Left cardiac atrium (tissue), 4 donors: ENCODE data around the gene ARMS2. TPM values are rescaled to one million over a fixed set of nuclear protein-coding genes. Genes with fewer than 3 reads are reported as not detected.

Experiments used
- ATAC-seq, 2 donors: fragments of 200-7000 bp; cut with Tn5 transposase; one replicate each; pipeline ENCODE4 v1.9.1; 2020; ENCODE audit warnings: mild to moderate bottlenecking in 2 of 2, moderate library complexity in 2 of 2
- DNase-seq: peaks from one replicate; pipeline ENCODE4 v3.0.0-alpha.2; 2020
- intact Hi-C, 2 donors: fragments of 100-400 bp; cut with DNase I; formaldehyde crosslinking; loops; one replicate each; pipeline versions ENCODE4 v1.14.1 to v1.15.1; 2022 to 2023
- total RNA-seq, 2 donors: library from RNA; stranded (reverse); fragmentation: NEBNext Ultra II Directional; extraction: Animal tissue kit (Norgen Biotek cat#: 25700); gene quantifications; one replicate each; pipeline ENCODE4 v1.2.1, GENCODE V29; 2021
- donor health status: DM: no; HTN: yes; CAD: no.
- donor health status: DM: no; HTN: yes; CAD: no; lungs with severe emphysema.
- donor health status: DM: yes; HTN: yes; CAD: no.
- donor health status: Dilated cardiomyopathy.

ARMS2 gene
- total RNA-seq, 2 donors from 2014 or later, result not detected

GRCh38 chr10:122448600-122448999 lies 5.9 kb upstream of the ARMS2 start:
- DNase-seq (no peak), ATAC-seq (no peak)
- intact Hi-C loops, result loop anchor here in 1 of 2 donors (10.0 kb wide), 1 partner anchor 116 kb away; the partner anchor contains the start of gene DMBT1

- DNase-seq, result no peak
- ATAC-seq, result no peak
- intact Hi-C loops, result loop anchor here in 1 of 2 donors (10.0 kb wide), 1 partner anchor 116 kb away; the partner anchor contains the start of gene DMBT1
These were observed 5.3 kb upstream of the ARMS2 start for GRCh38 chr10:122449153-122449552.

- no peak for DNase-seq
- intact Hi-C loops, result no loop called here
- no peak for ATAC-seq
These were observed 4.0 kb upstream of the ARMS2 start for GRCh38 chr10:122450353-122450990.

GRCh38 chr10:122454071-122454470 lies 382 bp upstream of the ARMS2 start:
- intact Hi-C loops, result no loop called here
- DNase-seq (no peak), ATAC-seq (no peak)

- intact Hi-C loops, result no loop called here
- ATAC-seq, result no peak
- no peak for DNase-seq
These were observed 1.1 kb downstream of the ARMS2 start for GRCh38 chr10:122455376-122456079.

- ATAC-seq (no peak), DNase-seq (no peak)
- intact Hi-C loops, result no loop called here
These were observed 3.5 kb downstream of the ARMS2 start for GRCh38 chr10:122457934-122458333.

- no peak for DNase-seq
- intact Hi-C loops, result no loop called here
- ATAC-seq, result no peak
These were observed 4.2 kb downstream of the ARMS2 start for GRCh38 chr10:122458693-122459092.

GRCh38 chr10:122459561-122460273 lies 5.3 kb downstream of the ARMS2 start:
- no peak for ATAC-seq
- DNase-seq, result no peak
- intact Hi-C loops, result loop anchor here in 1 of 2 donors (10.0 kb wide), 1 partner anchor 105 kb away; the partner anchor contains the start of gene DMBT1

GRCh38 chr10:122460891-122461293 lies 6.4 kb downstream of the ARMS2 start:
- ATAC-seq, result peak in 1 of 2 donors; percentile 1
- intact Hi-C loops, result loop anchor here in 1 of 2 donors (10.0 kb wide), 1 partner anchor 104 kb away; the partner anchor contains the start of gene DMBT1
- DNase-seq, result peak; percentile 39

- intact Hi-C loops, result loop anchor here in 1 of 2 donors (10.0 kb wide), 1 partner anchor 103 kb away; the partner anchor contains the start of gene DMBT1
- DNase-seq, result peak; percentile 83
- peak; percentile 72 to 86 for ATAC-seq
These were observed 6.9 kb downstream of the ARMS2 start, which contains the start of gene HTRA1 for GRCh38 chr10:122461367-122461728. HTRA1 (plus strand) TSS chr10:122461553; CDS start chr10:122461653, 100 bp downstream.

- peak; percentile 25 to 37 for ATAC-seq
- intact Hi-C loops, result loop anchor here in 1 of 2 donors (10.0 kb wide), 1 partner anchor 103 kb away; the partner anchor contains the start of gene DMBT1
- no peak for DNase-seq
These were observed 7.5 kb downstream of the ARMS2 start for GRCh38 chr10:122461729-122462532.

- DNase-seq (peak; percentile 66), ATAC-seq (peak; percentile 41 to 50)
- intact Hi-C loops, result loop anchor here in 1 of 2 donors (10.0 kb wide), 1 partner anchor 102 kb away; the partner anchor contains the start of gene DMBT1
These were observed 8.3 kb downstream of the ARMS2 start for GRCh38 chr10:122462533-122463465.

- ATAC-seq (no peak), DNase-seq (no peak)
- intact Hi-C loops, result loop anchor here in 1 of 2 donors (10.0 kb wide), 1 partner anchor 101 kb away; the partner anchor contains the start of gene DMBT1
These were observed 9.2 kb downstream of the ARMS2 start for GRCh38 chr10:122463466-122464249.

GRCh38 chr10:122464250-122464510 lies 9.7 kb downstream of the ARMS2 start:
- no peak for DNase-seq
- ATAC-seq, result no peak
- intact Hi-C loops, result loop anchor here in 1 of 2 donors (10.0 kb wide), 1 partner anchor 101 kb away; the partner anchor contains the start of gene DMBT1

- DNase-seq (no peak), ATAC-seq (no peak)
- intact Hi-C loops, result loop anchor here in 1 of 2 donors (10.0 kb wide), 1 partner anchor 100 kb away; the partner anchor contains the start of gene DMBT1
These were observed 10.1 kb downstream of the ARMS2 start for GRCh38 chr10:122464586-122464985.

GRCh38 chr10:122465401-122466040 lies 11.1 kb downstream of the ARMS2 start:
- no peak for ATAC-seq
- intact Hi-C loops, result loop anchor here in 1 of 2 donors (10.0 kb wide), 1 partner anchor 99 kb away; the partner anchor contains the start of gene DMBT1
- no peak for DNase-seq
